H1 (cell line): ENCODE measurements around the gene GCH1. TPM values are rescaled to one million over a fixed set of nuclear protein-coding genes. Genes with fewer than 3 reads are reported as not detected.

ENCODE experiments used
- FOSL1 ChIP-seq: IDR thresholded peaks from 2 replicates; pipeline ENCODE4 v1.6.1; 2011; ENCODE audit warnings: mild to moderate bottlenecking, low read depth, low read length, moderate library complexity; ENCODE audit not compliant: insufficient read depth
- GABPA ChIP-seq: IDR thresholded peaks from 2 replicates; pipeline ENCODE4 v1.6.1; 2011; ENCODE audit warnings: mild to moderate bottlenecking, low read length, moderate library complexity, borderline replicate concordance; ENCODE audit not compliant: insufficient read depth
- JUND ChIP-seq: IDR thresholded peaks from 2 replicates; pipeline ENCODE4 v1.6.1; 2011; ENCODE audit warnings: mild to moderate bottlenecking, improper control_type of control experiment, low read length
- POU5F1 ChIP-seq: IDR thresholded peaks from 2 replicates; pipeline ENCODE4 v1.6.1; 2011; ENCODE audit warnings: low read depth, mild to moderate bottlenecking, low read length, moderate library complexity
- polyA plus RNA-seq, 7 experiments: library from polyadenylated mRNA; depleted of rRNA in 3 of 7; stranded (reverse) in 5 of 7; unstranded in 2 of 7; fragments of >200 nt in 5 of 7; fragments of 200-250 nt in 2 of 7; gene quantifications; 1 replicate in 5 of 7; 2 replicates in 1 of 7; 4 replicates in 1 of 7; pipeline versions ENCODE4 v1.2.1 to v1.2.3, GENCODE V29; 2011 to 2013; ENCODE audit warnings: missing spikeins in 2 of 7, mixed read lengths in 2 of 7
- total RNA-seq: library from RNA; stranded (reverse); fragmentation: NEBNext Ultra II Directional; extraction: Animal tissue kit (Norgen Biotek cat#: 25700); gene quantifications from 2 replicates; pipeline ENCODE4 v1.2.1, GENCODE V29; 2021

Gene GCH1
- total and polyA plus RNA-seq, 2 of the 8 experiments (the other 6 are each of a cell fraction or from before 2014, with no cell fraction given), result 7.3 to 7.9 TPM

DNA sequence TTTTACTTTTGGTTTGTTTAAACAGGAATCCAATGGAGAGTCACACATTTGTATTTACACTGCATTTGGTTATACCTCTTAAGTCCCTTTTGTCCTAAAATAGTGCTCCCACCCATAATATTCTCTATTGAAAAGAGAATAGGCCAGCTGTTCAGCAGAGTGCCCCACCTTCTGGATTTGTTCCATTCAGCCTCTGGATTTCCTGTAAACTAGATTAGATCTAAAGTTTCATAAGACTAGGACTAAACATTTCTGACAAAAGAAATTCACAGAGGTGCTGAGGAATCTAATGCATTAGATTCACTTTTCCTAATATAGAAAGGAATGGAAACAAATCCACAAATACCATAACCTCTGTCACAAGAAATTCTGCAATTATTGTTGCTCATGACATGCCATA lies 38.1 kb downstream of the GCH1 start (continued):
- no peak for TF ChIP-seq FOSL1
- TF ChIP-seq JUND, result no peak
- no peak for TF ChIP-seq GABPA
- TF ChIP-seq POU5F1, result no peak
- TF ChIP-seq, all 59 proteins: peak for 0
